ENCODE measurements around the gene AHNAK2.

The AHNAK2 gene

GRCh38 chr14:104983231-104983721 lies 5.1 kb upstream of the AHNAK2 start:
- Histone ChIP-seq H3K27me3 (ENCODE audit: insufficient read depth, low read length) (0 out of 2 replicates have a peak, but pooled peaks cover 4% of the 10 kb centered on the region), H3K9me3 (ENCODE audit: low read length) (no peaks in the 10 kb centered on the region), H3K79me2 (ENCODE audit: insufficient read depth, low read length) (no peaks in the 10 kb centered on the region), H3K4me2 (ENCODE audit: low read length) (no peak overlapping the region), H3F3A (ENCODE audit: insufficient read depth, low read length) (no peaks in the 10 kb centered on the region), H2AFZ (ENCODE audit: low read length) (no peak overlapping the region), H3K4me1 (ENCODE audit: insufficient read depth, low read length, severe bottlenecking) (peaks cover 7% of the 10 kb centered on the region), H3K9ac (ENCODE audit: low read length) (no peak overlapping the region), H4K20me1 (ENCODE audit: insufficient read depth, low read length) (no peaks in the 10 kb centered on the region), H3K36me3 (ENCODE audit: insufficient read depth, low read length) (no peaks in the 10 kb centered on the region; the same call in 1 of the 2 replicates), H3K27ac (ENCODE audit: low read depth, low read length, poor library complexity, severe bottlenecking) (no peak overlapping the region), H3K9me2 (ENCODE audit: low read depth, low read length) (no peaks in the 10 kb centered on the region), H3K4me3 (ENCODE audit: low read depth, low read length, poor library complexity, severe bottlenecking) (no peak overlapping the region)
- TF ChIP-seq CTCF (IDR thresholded peaks at IDR 0.05; ENCODE audit: low read length) = no peak
- TF ChIP-seq EZH2 (IDR thresholded peaks at IDR 0.05; ENCODE audit: borderline replicate concordance, low read length) = no peak

GRCh38 chr14:104982548-104983230 lies 4.5 kb upstream of the AHNAK2 start:
- Histone ChIP-seq H3K9me3 (ENCODE audit: low read length) (no peaks in the 10 kb centered on the region), H3K27me3 (ENCODE audit: insufficient read depth, low read length) (0 out of 2 replicates have a peak, but pooled peaks cover 4% of the 10 kb centered on the region), H3K9ac (ENCODE audit: low read length) (no peak overlapping the region), H2AFZ (ENCODE audit: low read length) (no peak overlapping the region), H3K79me2 (ENCODE audit: insufficient read depth, low read length) (no peaks in the 10 kb centered on the region), H3K4me2 (ENCODE audit: low read length) (no peak overlapping the region), H3K9me2 (ENCODE audit: low read depth, low read length) (no peaks in the 10 kb centered on the region), H3K27ac (ENCODE audit: low read depth, low read length, poor library complexity, severe bottlenecking) (no peak overlapping the region), H4K20me1 (ENCODE audit: insufficient read depth, low read length) (no peaks in the 10 kb centered on the region), H3K4me1 (ENCODE audit: insufficient read depth, low read length, severe bottlenecking) (peaks cover 7% of the 10 kb centered on the region), H3F3A (ENCODE audit: insufficient read depth, low read length) (no peaks in the 10 kb centered on the region), H3K36me3 (ENCODE audit: insufficient read depth, low read length) (no peaks in the 10 kb centered on the region; the same call in 1 of the 2 replicates), H3K4me3 (ENCODE audit: low read depth, low read length, poor library complexity, severe bottlenecking) (no peak overlapping the region)
- TF ChIP-seq EZH2 (IDR thresholded peaks at IDR 0.05; ENCODE audit: borderline replicate concordance, low read length) = no peak
- TF ChIP-seq CTCF (IDR thresholded peaks at IDR 0.05; ENCODE audit: low read length) = no peak

- Histone ChIP-seq H3K4me2 (ENCODE audit: low read length) (no peak overlapping the region), H3F3A (ENCODE audit: insufficient read depth, low read length) (no peaks in the 10 kb centered on the region), H3K4me3 (ENCODE audit: low read depth, low read length, poor library complexity, severe bottlenecking) (no peak overlapping the region), H3K9me3 (ENCODE audit: low read length) (no peaks in the 10 kb centered on the region), H3K27ac (ENCODE audit: low read depth, low read length, poor library complexity, severe bottlenecking) (no peak overlapping the region), H3K27me3 (ENCODE audit: insufficient read depth, low read length) (0 out of 2 replicates have a peak, but pooled peaks cover 4% of the 10 kb centered on the region), H3K9ac (ENCODE audit: low read length) (no peak overlapping the region), H3K79me2 (ENCODE audit: insufficient read depth, low read length) (no peaks in the 10 kb centered on the region), H3K9me2 (ENCODE audit: low read depth, low read length) (no peaks in the 10 kb centered on the region), H3K36me3 (ENCODE audit: insufficient read depth, low read length) (no peaks in the 10 kb centered on the region; the same call in 1 of the 2 replicates), H4K20me1 (ENCODE audit: insufficient read depth, low read length) (no peaks in the 10 kb centered on the region), H2AFZ (ENCODE audit: low read length) (no peak overlapping the region), H3K4me1 (ENCODE audit: insufficient read depth, low read length, severe bottlenecking) (peaks cover 7% of the 10 kb centered on the region)
- TF ChIP-seq CTCF (IDR thresholded peaks at IDR 0.05; ENCODE audit: low read length) (no peak), EZH2 (IDR thresholded peaks at IDR 0.05; ENCODE audit: borderline replicate concordance, low read length) (no peak)
These were observed 3.7 kb upstream of the AHNAK2 start for GRCh38 chr14:104981699-104982541.
